H1 (cell line): ENCODE measurements around the gene CAST. TPM values are rescaled to one million over a fixed set of nuclear protein-coding genes. Genes with fewer than 3 reads are reported as not detected.

ENCODE experiments used
- CHD2 ChIP-seq: IDR thresholded peaks from 2 replicates; pipeline ENCODE4 v1.6.1; 2012; ENCODE audit warnings: low read length, improper control_type of control experiment
- polyA plus RNA-seq, 7 experiments: library from polyadenylated mRNA; depleted of rRNA in 3 of 7; stranded (reverse) in 5 of 7; unstranded in 2 of 7; fragments of >200 nt in 5 of 7; fragments of 200-250 nt in 2 of 7; gene quantifications; 1 replicate in 5 of 7; 2 replicates in 1 of 7; 4 replicates in 1 of 7; pipeline versions ENCODE4 v1.2.1 to v1.2.3, GENCODE V29; 2011 to 2013; ENCODE audit warnings: missing spikeins in 2 of 7, mixed read lengths in 2 of 7
- total RNA-seq: library from RNA; stranded (reverse); fragmentation: NEBNext Ultra II Directional; extraction: Animal tissue kit (Norgen Biotek cat#: 25700); gene quantifications from 2 replicates; pipeline ENCODE4 v1.2.1, GENCODE V29; 2021
- TF ChIP-seq, protein P1 (sequence below): IDR thresholded peaks from 2 replicates; pipeline ENCODE4 v1.6.1; 2011; ENCODE audit warnings: low read depth, mild to moderate bottlenecking, low read length; ENCODE audit not compliant: insufficient read depth

CAST gene
- total and polyA plus RNA-seq, 2 of the 8 experiments (the other 6 are each of a cell fraction or from before 2014, with no cell fraction given), result 9.0 to 48.2 TPM

DNA sequence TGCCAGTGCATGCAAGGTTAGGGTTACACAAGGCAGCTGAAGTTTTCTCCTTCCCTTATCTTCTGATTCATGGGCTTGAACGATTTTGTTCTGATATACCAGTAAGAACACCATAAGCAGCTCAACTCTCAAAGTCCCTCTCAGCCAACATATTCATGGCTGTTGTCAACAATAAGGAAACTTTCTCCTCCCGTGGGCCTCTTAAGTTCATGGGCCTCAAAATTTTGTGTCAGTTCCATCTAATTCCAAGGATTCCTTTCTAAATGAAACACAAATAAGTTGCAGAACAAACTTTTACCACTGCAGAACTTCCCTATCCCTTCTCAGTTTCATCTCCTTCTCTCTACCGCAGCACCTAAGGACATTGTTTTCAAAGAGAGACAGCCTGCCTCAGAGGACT lies 23.6 kb upstream of the CAST start (continued):
- TF ChIP-seq, protein P1, sequence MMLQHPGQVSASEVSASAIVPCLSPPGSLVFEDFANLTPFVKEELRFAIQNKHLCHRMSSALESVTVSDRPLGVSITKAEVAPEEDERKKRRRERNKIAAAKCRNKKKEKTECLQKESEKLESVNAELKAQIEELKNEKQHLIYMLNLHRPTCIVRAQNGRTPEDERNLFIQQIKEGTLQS, result no peak
- no peak for TF ChIP-seq CHD2
